Neuronal stem cell (in vitro differentiated cells): ENCODE data around the gene FADS2.

Source experiments
- DNase-seq: peaks from one replicate; pipeline ENCODE4 v3.0.0-alpha.2; 2013; ENCODE audit warnings: low spot score
- H2AFZ ChIP-seq: one replicate; pipeline ENCODE4 v1.6.1; 2013; ENCODE audit warnings: mild to moderate bottlenecking, low read length, inconsistent platforms
- H2AK5ac ChIP-seq: 2 replicates; pipeline ENCODE4 v1.6.1; 2013; ENCODE audit warnings: low read depth, mild to moderate bottlenecking, inconsistent platforms, low read length, moderate library complexity, mixed read lengths
- H2BK120ac ChIP-seq: 2 replicates; pipeline ENCODE4 v1.6.1; 2013; ENCODE audit warnings: low read depth, mild to moderate bottlenecking, inconsistent platforms, low read length, moderate library complexity, mixed read lengths
- H2BK12ac ChIP-seq: one replicate; pipeline ENCODE4 v1.6.1; 2013; ENCODE audit warnings: low read length, inconsistent platforms
- H2BK15ac ChIP-seq: 2 replicates; pipeline ENCODE4 v1.6.1; 2013; ENCODE audit warnings: mild to moderate bottlenecking, low read length, inconsistent platforms, mixed read lengths
- H2BK5ac ChIP-seq: one replicate; pipeline ENCODE4 v1.6.1; 2013; ENCODE audit warnings: inconsistent platforms, mild to moderate bottlenecking, low read length, moderate library complexity
- H3K14ac ChIP-seq: one replicate; pipeline ENCODE4 v1.6.1; 2013; ENCODE audit warnings: low read length, inconsistent platforms
- H3K18ac ChIP-seq: 2 replicates; pipeline ENCODE4 v1.6.1; 2013; ENCODE audit warnings: low read length, inconsistent platforms
- H3K23ac ChIP-seq: 2 replicates; pipeline ENCODE4 v1.6.1; 2013; ENCODE audit warnings: low read depth, mild to moderate bottlenecking, mixed read lengths, low read length, inconsistent platforms; ENCODE audit not compliant: poor library complexity
- H3K27ac ChIP-seq: replicated peaks from 3 replicates; pipeline ENCODE4 v1.5.1; 2013; ENCODE audit warnings: low read length, inconsistent platforms
- H3K27me3 ChIP-seq, 3 experiments: 2 replicates each; pipeline ENCODE4 v1.6.1; 2013; ENCODE audit warnings: low read length in 3 of 3, mild to moderate bottlenecking in 2 of 3, inconsistent platforms in 1 of 3, low read depth in 1 of 3, mixed read lengths in 1 of 3, moderate library complexity in 1 of 3; ENCODE audit not compliant: control insufficient read depth in 3 of 3, insufficient read depth in 3 of 3
- H3K36me3 ChIP-seq, 2 donors: replicated peaks in 1 of 2; 2 replicates each; pipeline ENCODE4 v1.6.1; 2013; ENCODE audit warnings: low read length in 2 of 2; ENCODE audit not compliant: control insufficient read depth in 2 of 2, insufficient read depth in 2 of 2
- H3K4ac ChIP-seq: 2 replicates; pipeline ENCODE4 v1.6.1; 2013; ENCODE audit warnings: inconsistent platforms, mild to moderate bottlenecking, low read length, moderate library complexity
- H3K4me1 ChIP-seq, 2 donors: 1 replicate in 1 of 2; 2 replicates in 1 of 2; pipeline ENCODE4 v1.6.1; 2013; ENCODE audit warnings: low read length in 2 of 2, low read depth in 1 of 2; ENCODE audit not compliant: control insufficient read depth in 2 of 2, insufficient read depth in 1 of 2
- H3K4me2 ChIP-seq: one replicate; pipeline ENCODE4 v1.6.1; 2013; ENCODE audit warnings: mild to moderate bottlenecking, low read length, inconsistent platforms; ENCODE audit not compliant: insufficient read depth, poor library complexity, severe bottlenecking
- H3K4me3 ChIP-seq, 2 donors: 2 replicates each; pipeline ENCODE4 v1.5.1; 2013; ENCODE audit warnings: low read length in 2 of 2, mild to moderate bottlenecking in 2 of 2, inconsistent platforms in 1 of 2, moderate library complexity in 1 of 2
- H3K79me1 ChIP-seq: one replicate; pipeline ENCODE4 v1.6.1; 2013; ENCODE audit warnings: low read depth, mild to moderate bottlenecking, inconsistent platforms, low read length, moderate library complexity
- H3K9ac ChIP-seq: one replicate; pipeline ENCODE4 v1.6.1; 2013; ENCODE audit warnings: mild to moderate bottlenecking, low read depth, low read length, inconsistent platforms; ENCODE audit not compliant: poor library complexity
- H3K9me3 ChIP-seq, 2 donors: replicated peaks in 1 of 2; 2 replicates each; pipeline versions ENCODE3 to v1.6.1; 2013; ENCODE audit warnings: low read length in 2 of 2, mild to moderate bottlenecking in 2 of 2, inconsistent platforms in 1 of 2, low read depth in 1 of 2, mixed read lengths in 1 of 2, moderate library complexity in 1 of 2; ENCODE audit not compliant: control insufficient read depth in 2 of 2, insufficient read depth in 1 of 2
- H4K8ac ChIP-seq: one replicate; pipeline ENCODE4 v1.6.1; 2013; ENCODE audit warnings: low read depth, mild to moderate bottlenecking, inconsistent platforms, low read length, moderate library complexity
- H4K91ac ChIP-seq: one replicate; pipeline ENCODE4 v1.6.1; 2013; ENCODE audit warnings: low read length, low read depth, mild to moderate bottlenecking, inconsistent platforms; ENCODE audit not compliant: poor library complexity
- WGBS, 2 donors: extraction: QIAGEN DNeasy Blood & Tissue Kit; methylation state at CpG; one replicate each; pipeline ENCODE4 v1.1.7; 2013; ENCODE audit warnings: missing lambda C conversion rate in 2 of 2, mixed read lengths in 1 of 2; ENCODE audit not compliant: insufficient read length in 2 of 2, insufficient replicate concordance in 1 of 2; ENCODE audit errors: extremely low coverage in 2 of 2; 5-methylcytosine and 5-hydroxymethylcytosine counted together

Gene FADS2

DNA sequence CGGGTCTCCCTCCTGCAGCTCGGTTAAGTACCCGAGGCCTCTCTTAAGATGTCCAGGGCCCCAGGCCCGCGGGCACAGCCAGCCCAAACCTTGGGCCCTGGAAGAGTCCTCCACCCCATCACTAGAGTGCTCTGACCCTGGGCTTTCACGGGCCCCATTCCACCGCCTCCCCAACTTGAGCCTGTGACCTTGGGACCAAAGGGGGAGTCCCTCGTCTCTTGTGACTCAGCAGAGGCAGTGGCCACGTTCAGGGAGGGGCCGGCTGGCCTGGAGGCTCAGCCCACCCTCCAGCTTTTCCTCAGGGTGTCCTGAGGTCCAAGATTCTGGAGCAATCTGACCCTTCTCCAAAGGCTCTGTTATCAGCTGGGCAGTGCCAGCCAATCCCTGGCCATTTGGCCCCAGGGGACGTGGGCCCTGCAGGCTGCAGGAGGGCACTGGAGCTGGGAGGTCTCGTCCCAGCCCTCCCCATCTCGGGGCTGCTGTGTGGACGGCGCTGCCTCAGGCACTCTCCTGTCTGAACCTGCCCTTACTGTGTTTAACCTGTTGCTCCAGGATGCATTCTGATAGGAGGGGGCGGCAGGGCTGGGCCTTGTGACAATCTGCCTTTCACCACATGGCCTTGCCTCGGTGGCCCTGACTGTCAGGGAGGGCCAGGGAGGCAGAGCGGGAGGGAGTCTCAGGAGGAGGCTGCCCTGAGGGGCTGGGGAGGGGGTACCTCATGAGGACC, 38.3 kb downstream of the FADS2 start:
- no peak overlapping the region for H3K14ac ChIP-seq
- H2BK12ac ChIP-seq, result no peak overlapping the region
- no CpG with 5 or more reads among the region's 18 CpGs for WGBS, 2 donors
- no peak overlapping the region for H3K4ac ChIP-seq
- H3K18ac ChIP-seq, result no peak overlapping the region
- H2BK120ac ChIP-seq, result no peak overlapping the region
- no peaks in the 10 kb centered on the region for H3K79me1 ChIP-seq
- H3K27me3 ChIP-seq, result peaks cover 0 to 2% (median 0%) of the 10 kb centered on the region in 3 experiments
- H3K9me3 ChIP-seq, result no peaks in the 10 kb centered on the region
- H2AFZ ChIP-seq, result no peak overlapping the region
- no peak for DNase-seq
- peaks cover 50 to 61% of the 10 kb centered on the region in 2 donors for H3K36me3 ChIP-seq
- H3K4me1 ChIP-seq, result peaks cover 11 to 15% of the 10 kb centered on the region in 2 donors
- H4K8ac ChIP-seq, result no peak overlapping the region
- H3K27ac ChIP-seq, result no peak overlapping the region
- no peak overlapping the region for H3K4me2 ChIP-seq
- no peak overlapping the region for H3K9ac ChIP-seq
- no peak overlapping the region for H3K4me3 ChIP-seq
- H4K91ac ChIP-seq, result no peak overlapping the region
- no peak overlapping the region for H2BK5ac ChIP-seq
- peak overlapping the region; percentile 70 for H3K23ac ChIP-seq
- H2AK5ac ChIP-seq, result no peak overlapping the region
- H2BK15ac ChIP-seq, result no peak overlapping the region

DNA sequence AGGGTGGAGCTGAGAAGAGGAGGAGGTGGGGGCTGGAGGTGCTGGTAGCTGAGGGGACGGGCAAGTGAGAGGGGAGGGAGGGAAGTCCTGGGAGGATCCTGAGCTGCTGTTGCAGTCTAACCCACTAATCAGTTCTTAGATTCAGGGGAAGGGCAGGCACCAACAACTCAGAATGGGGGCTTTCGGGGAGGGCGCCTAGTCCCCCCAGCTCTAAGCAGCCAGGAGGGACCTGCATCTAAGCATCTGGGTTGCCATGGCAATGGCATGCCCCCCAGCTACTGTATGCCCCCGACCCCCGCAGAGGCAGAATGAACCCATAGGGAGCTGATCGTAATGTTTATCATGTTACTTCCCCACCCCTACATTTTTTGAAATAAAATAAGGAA, 38.9 kb downstream of the FADS2 start:
- Histone ChIP-seq H3K18ac (no peak overlapping the region), H3K9ac (no peak overlapping the region), H2BK5ac (no peak overlapping the region), H4K8ac (no peak overlapping the region), H3K79me1 (no peaks in the 10 kb centered on the region), H3K4me3 (no peak overlapping the region), H2BK120ac (no peak overlapping the region), H2BK12ac (no peak overlapping the region), H2BK15ac (no peak overlapping the region), H3K4me2 (no peak overlapping the region), H2AFZ (no peak overlapping the region), H3K4ac (no peak overlapping the region), H3K9me3 (no peaks in the 10 kb centered on the region), H3K27ac (no peak overlapping the region), H3K27me3 (peaks cover 0 to 3% (median 0%) of the 10 kb centered on the region in 3 experiments), H3K14ac (no peak overlapping the region), H2AK5ac (no peak overlapping the region), H4K91ac (no peak overlapping the region), H3K23ac (peak overlapping the region; percentile 70), H3K4me1 (peaks cover 12 to 16% of the 10 kb centered on the region in 2 donors), H3K36me3 (peaks cover 46 to 55% of the 10 kb centered on the region in 2 donors)
- DNase-seq, result no peak
- no CpG with 5 or more reads among the region's 6 CpGs for WGBS, 2 donors

GRCh38 chr11:61868571-61869428, 40.7 kb downstream of the FADS2 start:
- Histone ChIP-seq H3K9ac (no peak overlapping the region), H2AFZ (no peak overlapping the region), H3K79me1 (no peaks in the 10 kb centered on the region), H3K36me3 (peaks cover 27 to 37% of the 10 kb centered on the region in 2 donors), H3K14ac (no peak overlapping the region), H4K91ac (no peak overlapping the region), H3K27me3 (peaks cover 0 to 3% (median 0%) of the 10 kb centered on the region in 3 experiments), H2AK5ac (no peak overlapping the region), H2BK5ac (no peak overlapping the region), H3K9me3 (no peaks in the 10 kb centered on the region), H2BK15ac (no peak overlapping the region), H3K18ac (peak overlapping the region; percentile 16), H3K4me3 (no peak overlapping the region), H3K23ac (no peak overlapping the region), H3K27ac (peak overlapping the region; percentile 18), H3K4me1 (peaks cover 12 to 16% of the 10 kb centered on the region in 2 donors), H2BK120ac (no peak overlapping the region), H4K8ac (no peak overlapping the region), H2BK12ac (no peak overlapping the region), H3K4ac (no peak overlapping the region), H3K4me2 (no peak overlapping the region)
- no CpG with 5 or more reads among the region's 14 CpGs for WGBS, 2 donors
- DNase-seq, result no peak

- WGBS, 2 donors, result no CpG with 5 or more reads among the region's 4 CpGs
- H3K79me1 ChIP-seq, result no peaks in the 10 kb centered on the region
- H3K27me3 ChIP-seq, result peaks cover 0 to 3% (median 0%) of the 10 kb centered on the region in 3 experiments
- no peaks in the 10 kb centered on the region for H3K9me3 ChIP-seq
- peaks cover 12 to 16% of the 10 kb centered on the region in 2 donors for H3K4me1 ChIP-seq
- H3K27ac ChIP-seq, result peak overlapping the region; percentile 10
- DNase-seq, result no peak
- no peak overlapping the region for H4K8ac ChIP-seq
- no peak overlapping the region for H3K23ac ChIP-seq
- H3K9ac ChIP-seq, result peak overlapping the region; percentile 2
- H3K4ac ChIP-seq, result no peak overlapping the region
- no peak overlapping the region for H2BK120ac ChIP-seq
- H3K4me2 ChIP-seq, result no peak overlapping the region
- no peak overlapping the region for H2AFZ ChIP-seq
- H2BK12ac ChIP-seq, result no peak overlapping the region
- H4K91ac ChIP-seq, result no peak overlapping the region
- H3K4me3 ChIP-seq, result no peak overlapping the region
- H2BK15ac ChIP-seq, result no peak overlapping the region
- H3K36me3 ChIP-seq, result peaks cover 26 to 31% of the 10 kb centered on the region in 2 donors
- H3K18ac ChIP-seq, result no peak overlapping the region
- H3K14ac ChIP-seq, result no peak overlapping the region
- no peak overlapping the region for H2AK5ac ChIP-seq
- no peak overlapping the region for H2BK5ac ChIP-seq
These were observed 41.3 kb downstream of the FADS2 start for GRCh38 chr11:61869429-61869707.
